Prostate gland (tissue), 2 donors: ENCODE results near the gene KIF26B.

Experiments used
- POLR2A ChIP-seq: fragments of 450-650 bp; IDR thresholded peaks from one replicate; pipeline ENCODE4 v1.6.1; 2016; ENCODE audit warnings: antibody characterized with exemption, mild to moderate bottlenecking
- POLR2AphosphoS5 ChIP-seq: sonication (generic); formaldehyde crosslinking; IDR thresholded peaks from one replicate; pipeline ENCODE4 v1.6.1; 2017; ENCODE audit warnings: antibody characterized with exemption
- TF ChIP-seq, protein P1 (sequence below), 4 experiments: fragments of 200-600 bp in 2 of 4; fragments of 450-650 bp in 2 of 4; sonication (generic) in 2 of 4; IDR thresholded peaks; 1 replicate in 3 of 4; 2 replicates in 1 of 4; pipeline ENCODE4 v1.5.1; 2016 to 2019; ENCODE audit warnings: antibody characterized with exemption in 4 of 4, mild to moderate bottlenecking in 2 of 4, moderate library complexity in 2 of 4

DNA sequence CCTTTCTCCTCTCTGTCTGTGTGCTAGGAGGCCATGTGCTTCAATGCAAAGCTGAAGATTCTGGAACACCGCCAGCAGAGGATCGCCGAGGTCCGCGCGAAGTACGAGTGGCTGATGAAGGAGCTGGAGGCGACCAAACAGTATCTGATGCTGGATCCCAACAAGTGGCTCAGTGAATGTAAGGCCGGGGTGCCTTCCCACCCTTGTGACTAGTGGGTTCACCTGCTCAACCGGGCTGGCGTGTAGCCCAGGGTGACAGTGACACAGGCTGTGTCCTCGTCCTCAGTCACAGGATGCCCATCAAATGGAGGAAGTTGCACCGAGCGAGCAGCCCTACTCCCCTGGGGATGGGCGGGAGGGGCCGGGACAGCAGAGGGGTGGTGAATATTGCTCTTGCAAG is 544.1 kb downstream of the KIF26B start:
- TF ChIP-seq, protein P1, sequence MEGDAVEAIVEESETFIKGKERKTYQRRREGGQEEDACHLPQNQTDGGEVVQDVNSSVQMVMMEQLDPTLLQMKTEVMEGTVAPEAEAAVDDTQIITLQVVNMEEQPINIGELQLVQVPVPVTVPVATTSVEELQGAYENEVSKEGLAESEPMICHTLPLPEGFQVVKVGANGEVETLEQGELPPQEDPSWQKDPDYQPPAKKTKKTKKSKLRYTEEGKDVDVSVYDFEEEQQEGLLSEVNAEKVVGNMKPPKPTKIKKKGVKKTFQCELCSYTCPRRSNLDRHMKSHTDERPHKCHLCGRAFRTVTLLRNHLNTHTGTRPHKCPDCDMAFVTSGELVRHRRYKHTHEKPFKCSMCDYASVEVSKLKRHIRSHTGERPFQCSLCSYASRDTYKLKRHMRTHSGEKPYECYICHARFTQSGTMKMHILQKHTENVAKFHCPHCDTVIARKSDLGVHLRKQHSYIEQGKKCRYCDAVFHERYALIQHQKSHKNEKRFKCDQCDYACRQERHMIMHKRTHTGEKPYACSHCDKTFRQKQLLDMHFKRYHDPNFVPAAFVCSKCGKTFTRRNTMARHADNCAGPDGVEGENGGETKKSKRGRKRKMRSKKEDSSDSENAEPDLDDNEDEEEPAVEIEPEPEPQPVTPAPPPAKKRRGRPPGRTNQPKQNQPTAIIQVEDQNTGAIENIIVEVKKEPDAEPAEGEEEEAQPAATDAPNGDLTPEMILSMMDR (IDR thresholded peaks at IDR 0.05): no peak
- TF ChIP-seq POLR2A: no peak
- no peak for TF ChIP-seq POLR2AphosphoS5
